Kidney capillary endothelial cell (primary cell): ENCODE measurements around the gene GABRP.
A peak's percentile ranks its signal among the peaks of the same experiment; 100 is the strongest.
"Not testable (repeated sequence)": the region's sequence is repeated elsewhere in the genome, so short reads cannot be mapped to it uniquely, and the experiment has no call there.

Experiments used
- DNase-seq: peaks from one replicate; pipeline ENCODE4 v3.0.0-alpha.2; 2018; ENCODE audit warnings: low spot score

Gene GABRP

GRCh38 chr5:170792878-170793277 lies 9.4 kb downstream of the GABRP start:
- DNase-seq, result peak; percentile 24

- DNase-seq, result no peak
Observed at GRCh38 chr5:170795154-170795553, 11.6 kb downstream of the GABRP start.

- no peak for DNase-seq
Observed at GRCh38 chr5:170805666-170806065, 22.1 kb downstream of the GABRP start.

DNA sequence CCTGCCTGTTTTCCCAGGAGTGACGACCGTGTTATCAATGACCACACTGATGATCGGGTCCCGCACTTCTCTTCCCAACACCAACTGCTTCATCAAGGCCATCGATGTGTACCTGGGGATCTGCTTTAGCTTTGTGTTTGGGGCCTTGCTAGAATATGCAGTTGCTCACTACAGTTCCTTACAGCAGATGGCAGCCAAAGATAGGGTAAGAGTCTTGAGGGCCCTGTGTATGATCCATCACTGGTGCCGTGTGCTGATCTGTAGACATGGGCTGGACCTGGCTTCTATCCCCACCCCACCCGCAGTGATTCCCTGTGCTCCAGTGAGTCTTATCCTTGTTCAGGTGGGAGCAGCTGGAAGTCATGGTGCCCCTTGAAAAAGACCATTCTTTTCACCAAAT lies 26.0 kb downstream of the GABRP start:
- DNase-seq, result peak; percentile 61

DNA sequence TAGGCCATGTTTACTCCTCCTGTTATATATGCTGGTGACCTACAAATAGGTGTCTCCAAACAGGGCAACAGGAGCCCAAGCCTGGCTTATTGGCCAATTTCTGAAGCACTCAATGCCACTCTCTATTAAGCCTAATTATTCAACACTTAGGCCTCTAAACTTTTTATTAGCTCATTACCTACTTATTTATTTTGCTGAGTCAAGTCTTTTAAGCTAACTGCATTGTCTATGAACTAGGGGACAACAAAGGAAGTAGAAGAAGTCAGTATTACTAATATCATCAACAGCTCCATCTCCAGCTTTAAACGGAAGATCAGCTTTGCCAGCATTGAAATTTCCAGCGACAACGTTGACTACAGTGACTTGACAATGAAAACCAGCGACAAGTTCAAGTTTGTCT lies 28.2 kb downstream of the GABRP start:
- DNase-seq, result no peak

- DNase-seq, result no peak
Observed at GRCh38 chr5:170813231-170813630, 29.7 kb downstream of the GABRP start.

DNA sequence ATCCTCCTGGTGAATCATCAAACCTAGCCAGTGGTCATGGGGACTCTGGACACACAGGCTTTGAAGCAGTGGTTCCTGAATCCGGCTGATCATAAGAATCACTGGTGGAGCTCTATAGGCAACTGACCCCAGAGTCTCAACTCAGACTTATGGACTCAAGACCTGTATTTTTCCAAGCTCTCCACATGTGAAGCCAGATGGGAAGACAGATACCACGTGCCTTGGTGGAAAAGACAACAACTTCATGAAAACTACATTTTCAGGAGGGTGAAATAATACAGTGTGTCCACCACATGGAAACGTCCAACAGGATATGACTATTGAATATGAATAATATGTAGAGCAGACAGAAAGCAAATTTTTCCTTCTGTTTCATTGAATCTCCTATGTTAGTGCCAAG lies 33.7 kb downstream of the GABRP start:
- peak; percentile 2 for DNase-seq

DNA sequence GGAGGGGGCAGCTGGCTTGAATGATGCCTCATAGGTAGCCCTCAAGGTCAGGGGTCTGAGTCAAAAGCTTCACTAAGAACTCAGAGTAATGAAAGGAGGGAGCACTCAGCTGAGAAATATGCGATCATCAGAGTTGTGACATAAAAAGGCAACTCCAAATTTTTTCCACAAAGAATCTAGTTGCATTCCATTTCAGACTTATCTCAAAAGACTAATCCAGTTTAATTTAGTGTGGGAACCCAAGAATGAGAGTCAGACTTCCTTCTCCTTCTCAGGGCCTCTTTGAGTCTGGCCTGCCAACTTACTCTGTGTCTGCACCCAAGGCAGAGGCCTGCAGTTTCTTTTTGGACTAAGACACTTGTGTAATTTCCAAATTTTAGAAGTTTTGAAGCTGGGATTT lies 34.7 kb downstream of the GABRP start:
- DNase-seq, result no peak

DNA sequence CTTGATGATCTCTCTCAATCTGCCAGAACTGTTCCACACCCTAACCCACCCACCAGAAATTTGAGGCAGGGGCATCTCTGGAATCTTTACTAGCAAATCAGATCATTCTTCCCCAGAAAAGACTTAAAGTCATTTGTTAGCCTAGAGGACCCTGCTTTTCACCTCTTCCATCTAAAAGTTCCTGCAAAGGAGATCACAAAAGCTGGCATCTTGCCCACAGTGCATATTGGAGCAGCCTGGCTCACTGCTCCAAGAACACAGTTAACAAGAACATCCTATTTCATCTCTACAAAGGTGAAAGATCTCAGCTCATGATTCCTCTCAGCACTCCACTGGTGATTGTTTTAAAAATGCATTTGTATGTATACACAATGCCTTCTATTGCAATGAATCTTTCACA lies 36.3 kb downstream of the GABRP start:
- DNase-seq, result no peak

GRCh38 chr5:170821257-170821800 lies 37.8 kb downstream of the GABRP start:
- DNase-seq, result no peak

DNA sequence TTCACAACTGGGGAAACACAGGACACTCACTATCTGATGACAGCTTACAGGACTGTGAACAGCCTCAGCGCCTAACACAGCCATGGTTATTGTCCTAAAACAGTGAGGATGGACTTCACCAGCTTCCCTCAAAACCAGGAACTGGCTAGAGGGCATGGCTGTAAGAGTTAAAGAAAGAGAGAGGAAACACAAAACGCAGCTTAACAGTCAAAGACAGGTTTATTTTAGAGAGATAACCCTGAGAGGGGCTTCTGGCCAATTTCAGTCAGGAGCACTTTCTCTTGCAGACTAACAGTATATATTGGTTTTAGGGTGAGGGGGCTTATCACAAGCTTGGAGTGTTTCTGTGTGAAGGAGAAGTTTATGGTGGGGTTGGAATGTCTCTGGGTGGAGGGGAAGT lies 42.6 kb downstream of the GABRP start:
- no peak for DNase-seq

DNA sequence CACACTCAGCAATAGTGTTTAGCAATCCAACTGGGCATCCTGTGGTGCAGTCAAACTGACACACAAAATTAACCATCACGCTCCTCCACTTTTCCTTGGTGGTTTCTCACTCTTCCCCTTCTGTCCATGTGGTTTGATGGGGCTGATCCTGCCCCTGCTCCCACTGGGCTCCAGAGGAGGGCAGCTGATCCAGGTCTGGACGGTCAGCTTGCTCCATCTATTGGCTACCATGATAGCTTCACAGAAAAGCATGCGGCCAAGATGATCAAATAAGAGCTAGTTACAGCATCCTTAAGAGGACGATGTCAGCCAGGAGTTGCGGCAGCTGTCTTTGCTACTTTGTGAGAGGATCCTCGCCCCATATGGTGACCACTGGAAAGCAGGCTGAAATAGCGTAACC lies 48.7 kb downstream of the GABRP start:
- no peak for DNase-seq

- not testable (repeated sequence) for DNase-seq
Observed at GRCh38 chr5:170833981-170834380, 50.5 kb downstream of the GABRP start.

DNA sequence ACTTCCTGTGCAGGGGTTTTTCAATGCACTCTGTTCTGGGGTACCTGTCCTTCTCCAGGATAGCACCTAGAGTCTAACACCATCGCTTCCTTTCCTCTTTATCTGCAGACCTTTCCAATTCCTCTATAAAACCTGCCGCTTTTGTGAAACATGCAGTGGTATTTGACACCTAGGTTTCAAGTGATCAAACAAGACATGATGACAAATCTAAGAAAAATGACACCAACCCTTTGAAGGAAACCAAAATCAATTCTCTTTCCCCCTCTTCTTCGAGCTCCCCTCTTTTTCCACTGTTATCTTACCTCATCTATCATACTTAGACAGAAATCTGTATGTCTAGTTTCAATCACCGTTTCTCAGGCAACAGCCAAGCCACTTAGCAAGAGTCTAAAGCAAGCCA lies 52.7 kb downstream of the GABRP start:
- no peak for DNase-seq

DNA sequence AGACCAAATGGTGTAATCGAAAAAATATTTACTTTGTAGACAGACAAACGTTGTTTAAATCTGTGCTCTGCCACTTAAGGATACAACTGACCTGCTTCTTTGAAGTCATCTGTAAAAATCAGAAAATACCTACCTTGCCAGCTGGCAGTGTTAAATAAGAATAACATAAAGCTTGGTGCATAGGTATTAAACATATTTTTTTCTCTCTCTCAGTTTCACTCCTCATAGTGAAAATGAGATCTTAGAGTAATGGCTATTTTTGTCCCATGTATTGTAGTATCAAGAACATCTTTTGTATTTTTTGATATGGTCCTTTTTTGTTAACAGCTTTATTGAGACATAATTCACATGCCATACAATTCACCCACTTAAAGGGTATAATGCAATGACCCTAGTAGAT lies 60.3 kb downstream of the GABRP start:
- DNase-seq, result no peak

DNA sequence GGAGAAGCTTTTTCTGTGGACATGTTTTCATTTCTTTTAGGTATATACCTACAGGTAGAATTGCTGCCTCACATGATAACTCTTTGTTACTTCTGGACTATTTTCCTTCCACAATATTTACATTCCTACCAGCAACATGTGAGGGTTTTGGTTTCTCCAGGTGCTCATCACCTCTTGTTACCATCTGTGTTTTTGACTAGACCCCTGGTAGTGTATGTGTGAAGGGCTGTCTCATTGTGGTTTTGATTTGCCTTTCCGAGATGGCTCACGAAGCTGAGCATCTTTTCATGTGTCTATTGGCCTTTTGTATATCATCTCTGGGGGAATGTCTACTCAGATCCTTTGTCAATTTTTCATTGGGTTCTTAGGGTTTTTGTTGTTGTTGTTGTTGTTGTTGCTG lies 61.1 kb downstream of the GABRP start:
- no peak for DNase-seq

DNA sequence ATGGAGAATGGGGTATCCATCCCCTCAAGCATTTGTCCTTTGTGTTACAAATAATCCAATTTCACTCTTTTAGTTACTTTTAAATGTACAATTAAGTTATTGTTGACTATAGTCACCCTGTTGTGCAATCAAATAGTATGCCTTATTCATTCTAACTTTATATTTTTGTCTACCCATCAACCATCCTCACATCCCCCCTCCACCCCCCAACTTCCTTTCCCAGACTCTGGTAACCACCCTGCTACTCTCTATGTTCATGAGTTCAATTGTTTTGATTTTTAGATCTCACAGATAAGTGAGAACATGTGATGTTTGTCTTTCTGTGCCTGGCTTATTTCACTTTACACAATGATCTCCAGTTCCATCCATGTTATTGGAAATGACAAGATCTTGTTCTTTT lies 62.9 kb downstream of the GABRP start:
- DNase-seq, result no peak

DNA sequence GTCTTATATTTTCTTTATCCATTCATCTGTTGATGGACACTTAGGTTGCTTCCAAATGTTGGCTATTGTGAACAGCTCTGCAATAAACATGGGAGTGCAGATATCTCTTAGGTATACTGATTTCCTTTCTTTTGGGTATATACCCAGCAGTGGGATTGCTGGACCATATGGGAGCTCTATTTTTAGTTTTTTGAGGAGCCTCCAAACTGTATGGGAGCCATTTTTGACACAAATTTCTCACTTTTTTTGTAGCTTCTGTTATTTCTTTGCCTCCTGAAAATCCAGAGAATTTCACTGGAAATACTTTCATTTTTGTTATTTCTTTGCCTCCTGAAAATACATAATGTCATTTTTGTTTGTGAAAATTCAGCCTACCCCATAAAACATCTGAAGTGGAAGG lies 63.3 kb downstream of the GABRP start:
- no peak for DNase-seq

DNA sequence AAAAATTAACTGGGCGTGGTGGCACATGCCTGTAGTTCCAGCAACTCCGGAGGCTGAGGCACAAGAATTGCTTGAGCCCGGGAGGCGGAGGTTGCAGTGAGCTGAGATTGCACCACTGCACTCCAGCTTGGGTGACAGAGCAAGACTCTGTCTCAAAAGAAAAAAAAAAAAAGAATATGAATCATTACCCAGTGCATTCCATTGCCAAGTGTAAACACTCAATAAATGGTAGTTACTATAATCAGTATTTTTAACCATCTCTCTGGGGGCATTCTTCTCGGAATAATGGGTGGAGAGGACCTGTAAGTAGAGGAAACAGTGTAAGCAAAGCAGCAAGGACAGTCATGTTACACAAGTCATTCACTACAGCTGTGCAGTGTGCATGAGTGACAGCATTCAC lies 64.5 kb downstream of the GABRP start:
- DNase-seq, result no peak

DNA sequence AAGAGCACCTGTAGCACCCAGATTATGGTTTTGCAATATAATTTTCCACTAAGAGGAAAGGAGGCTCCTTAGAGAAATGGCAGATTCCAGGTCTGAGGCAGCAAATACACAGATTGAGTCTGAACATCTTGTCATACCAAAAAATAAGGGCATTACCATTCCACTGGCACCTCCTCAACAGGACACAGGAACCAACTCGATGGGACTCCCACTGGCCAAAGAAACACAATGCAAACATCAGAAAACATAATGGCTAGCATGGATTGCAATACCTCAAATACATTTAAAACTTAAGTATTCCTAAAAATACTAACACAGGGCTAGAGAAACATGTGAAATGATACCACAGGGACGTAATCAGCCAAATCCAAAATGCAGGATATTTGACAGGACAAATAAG lies 65.8 kb downstream of the GABRP start:
- DNase-seq, result no peak

DNA sequence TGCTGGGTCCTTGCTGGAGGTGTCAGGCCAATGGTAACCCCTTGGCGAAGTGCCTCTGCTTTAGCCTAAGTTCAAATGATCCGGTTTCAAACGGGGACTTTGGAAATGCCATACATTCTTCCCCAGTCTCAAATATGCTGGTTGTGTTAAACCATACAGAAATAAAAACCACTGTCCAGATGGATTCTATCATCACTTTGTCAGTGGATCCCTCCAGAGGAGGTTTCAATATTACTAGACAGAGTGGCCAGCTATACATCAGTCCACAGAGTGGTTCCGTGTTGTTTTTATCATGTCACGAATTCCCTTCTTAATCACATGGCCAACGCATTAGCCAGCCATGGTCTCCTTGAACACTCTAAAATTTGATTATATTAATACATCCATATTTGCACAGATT lies 71.0 kb downstream of the GABRP start:
- DNase-seq, result no peak

- no peak for DNase-seq
Observed at GRCh38 chr5:170857066-170857465, 73.5 kb downstream of the GABRP start.

- DNase-seq, result no peak
Observed at GRCh38 chr5:170860415-170860814, 76.9 kb downstream of the GABRP start.

DNA sequence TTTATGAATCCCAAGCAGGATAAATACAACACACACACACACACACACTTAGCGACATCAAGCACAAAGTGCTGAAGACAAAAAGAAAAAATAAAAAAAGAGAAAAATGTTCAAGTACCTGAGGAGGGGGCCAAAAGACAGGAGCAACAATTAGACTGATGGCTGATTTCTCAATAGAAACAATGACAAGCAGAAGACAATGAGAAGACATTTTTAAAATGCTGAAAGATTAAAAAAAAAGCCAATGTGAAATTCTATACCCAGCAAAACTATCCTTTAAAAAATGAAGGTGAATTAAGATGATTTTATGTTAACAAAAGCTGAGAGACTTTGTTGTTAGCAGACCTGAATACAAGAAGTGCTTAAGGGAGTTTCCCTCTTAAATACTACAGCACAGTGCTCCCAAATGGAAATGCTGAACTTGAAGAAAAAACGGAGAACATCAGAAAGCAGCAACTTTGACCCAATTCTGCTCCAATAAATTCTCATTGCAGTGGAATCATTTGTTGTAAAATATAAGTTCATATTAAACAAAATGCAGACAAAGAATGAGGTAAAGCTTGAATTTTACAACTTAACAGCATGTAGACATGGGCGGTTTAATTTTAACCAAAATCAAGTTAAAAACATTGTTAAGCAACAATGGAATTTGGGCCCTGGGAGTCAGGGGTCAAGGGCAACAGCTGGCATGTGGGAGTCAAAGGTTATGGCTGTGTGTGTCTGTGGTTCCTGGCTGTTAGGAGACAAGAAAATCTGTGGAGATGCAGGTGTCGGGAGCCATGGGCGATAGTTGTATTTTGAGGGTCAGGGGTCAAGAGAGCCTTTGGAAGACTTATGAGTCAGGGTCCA lies 77.5 kb downstream of the GABRP start:
- DNase-seq, result no peak
